ENCODE results near the gene EBI3.

DNA sequence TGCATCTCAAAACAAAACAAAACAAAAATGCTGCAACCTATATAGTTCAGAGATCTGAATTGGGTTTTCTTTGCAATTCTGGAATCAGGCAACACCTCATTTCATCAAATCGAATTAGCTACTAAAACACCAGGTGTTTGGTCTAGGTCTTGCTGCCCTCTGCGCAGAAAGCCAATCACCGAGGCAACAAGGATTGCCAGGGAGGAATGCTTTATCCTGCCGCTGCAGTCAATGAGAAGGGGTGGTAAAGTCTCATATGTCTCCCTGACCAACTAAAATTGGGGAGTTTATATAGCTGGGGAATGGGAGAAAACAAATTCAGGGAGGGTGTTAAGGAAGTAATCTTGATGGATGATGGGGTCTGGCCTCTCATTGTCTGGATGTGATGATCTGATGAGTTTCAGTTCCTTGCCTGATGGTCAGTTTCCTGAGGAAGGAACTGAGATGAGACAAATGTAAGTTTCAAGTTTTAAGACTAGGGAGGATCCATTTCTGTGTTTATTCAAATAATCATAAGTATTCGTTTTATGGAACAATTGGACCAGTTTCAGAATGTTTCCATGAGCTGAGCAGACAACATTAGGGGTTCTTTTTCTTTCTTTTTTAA, 12.6 kb downstream of the EBI3 start:
- TF ChIP-seq POLR2A (IDR thresholded peaks at IDR 0.05) (no peak), CTCF (IDR thresholded peaks at IDR 0.05) (no peak), POLR2AphosphoS5 (IDR thresholded peaks at IDR 0.05) (no peak)
